Neural cell (in vitro differentiated cells): Measurements from ENCODE around the gene TMOD1. TPM values are rescaled to one million over a fixed set of nuclear protein-coding genes. Genes with fewer than 3 reads are reported as not detected.
"Not testable (repeated sequence)": the region's sequence is repeated elsewhere in the genome, so short reads cannot be mapped to it uniquely, and the experiment has no call there.

ENCODE experiments used
- H2AFZ ChIP-seq: fragments of 200-600, 300-800 bp; sonication (generic), shearing (Covaris generic); 2 replicates; pipeline ENCODE4 v1.6.0; 2014; ENCODE audit warnings: low read depth, mild to moderate bottlenecking, antibody characterized with exemption, low read length, moderate library complexity
- H3F3A ChIP-seq: fragments of 200-600 bp; shearing (Covaris generic); 2 replicates; pipeline ENCODE4 v1.6.1; 2016; ENCODE audit warnings: mild to moderate bottlenecking, moderate library complexity, mixed read lengths, antibody characterized with exemption, low read length; ENCODE audit not compliant: insufficient read depth, poor library complexity, severe bottlenecking
- H3K27ac ChIP-seq: fragments of 200-600, 300-800 bp; sonication (generic), shearing (Covaris generic); 2 replicates; pipeline ENCODE4 v1.5.1; 2014; ENCODE audit warnings: mild to moderate bottlenecking, low read length, moderate library complexity
- H3K27me3 ChIP-seq: fragments of 300-800, 200-600 bp; sonication (generic), shearing (Covaris generic); 2 replicates; pipeline ENCODE4 v1.6.0; 2014; ENCODE audit warnings: mild to moderate bottlenecking, low read depth, low read length, moderate library complexity; ENCODE audit not compliant: insufficient read depth
- H3K36me3 ChIP-seq: fragments of 300-800, 200-600 bp; sonication (generic), shearing (Covaris generic); 2 replicates; pipeline ENCODE4 v1.5.1; 2014; ENCODE audit warnings: mild to moderate bottlenecking, antibody characterized with exemption, low read length, moderate library complexity; ENCODE audit not compliant: insufficient read depth
- H3K4me2 ChIP-seq: fragments of 300-800, 200-600 bp; sonication (generic), shearing (Covaris generic); 2 replicates; pipeline ENCODE4 v1.6.0; 2014; ENCODE audit warnings: mild to moderate bottlenecking, low read length
- H3K4me3 ChIP-seq: fragments of 300-800, 200-600 bp; sonication (generic), shearing (Covaris generic); 2 replicates; pipeline ENCODE4 v1.5.1; 2014; ENCODE audit warnings: mild to moderate bottlenecking, low read length, moderate library complexity
- H3K79me2 ChIP-seq: fragments of 200-600 bp; shearing (Covaris generic); replicated peaks from 2 replicates; pipeline ENCODE4 v1.6.0; 2014; ENCODE audit warnings: mild to moderate bottlenecking, low read length, moderate library complexity; ENCODE audit not compliant: insufficient read depth
- H3K9ac ChIP-seq: fragments of 300-800, 200-600 bp; sonication (generic), shearing (Covaris generic); 2 replicates; pipeline ENCODE4 v1.6.1; 2016; ENCODE audit warnings: mild to moderate bottlenecking, low read length, mixed read lengths
- H3K9me2 ChIP-seq: fragments of 200-600 bp; shearing (Covaris generic); 2 replicates; pipeline ENCODE4 v1.6.1; 2016; ENCODE audit warnings: mild to moderate bottlenecking, low read length, mixed read lengths; ENCODE audit not compliant: insufficient read depth
- H3K9me3 ChIP-seq: fragments of 200-600, 300-800 bp; sonication (generic), shearing (Covaris generic); 2 replicates; pipeline ENCODE4 v1.6.1; 2016; ENCODE audit warnings: mild to moderate bottlenecking, mixed run types, low read length, moderate library complexity, mixed read lengths
- H4K20me1 ChIP-seq: fragments of 200-600 bp; shearing (Covaris generic); 2 replicates; pipeline ENCODE4 v1.6.1; 2016; ENCODE audit warnings: mild to moderate bottlenecking, mixed run types; ENCODE audit not compliant: insufficient read depth
- EP300 ChIP-seq: fragments of 450-650 bp; conservative IDR thresholded peaks from 2 replicates; pipeline ENCODE4 v1.6.1; 2014; ENCODE audit warnings: antibody characterized with exemption, mild to moderate bottlenecking, moderate library complexity; ENCODE audit not compliant: poor library complexity, severe bottlenecking
- EZH2 ChIP-seq: fragments of 200-600, 300-800 bp; shearing (Covaris generic), sonication (generic); IDR thresholded peaks from 2 replicates; pipeline ENCODE4 v1.6.1; 2014; ENCODE audit warnings: antibody characterized with exemption, low read length, borderline replicate concordance, mild to moderate bottlenecking; ENCODE audit not compliant: insufficient read depth, poor library complexity, severe bottlenecking
- MXI1 ChIP-seq: fragments of 450-650 bp; conservative IDR thresholded peaks from 2 replicates; pipeline ENCODE4 v1.6.1; 2014; ENCODE audit warnings: antibody characterized with exemption, mild to moderate bottlenecking; ENCODE audit not compliant: poor library complexity, severe bottlenecking
- POLR2AphosphoS5 ChIP-seq: IDR thresholded peaks from 2 replicates; pipeline ENCODE4 v1.6.1; 2012
- SMC3 ChIP-seq: fragments of 450-650 bp; conservative IDR thresholded peaks from 2 replicates; pipeline ENCODE4 v1.6.1; 2014; ENCODE audit warnings: antibody characterized with exemption, mild to moderate bottlenecking, moderate library complexity; ENCODE audit not compliant: poor library complexity
- TAF1 ChIP-seq: IDR thresholded peaks from 2 replicates; pipeline ENCODE4 v1.6.1; 2012; ENCODE audit warnings: low read depth
- polyA plus RNA-seq: library from polyadenylated mRNA; depleted of rRNA; stranded (reverse); fragments of >200 nt; gene quantifications from 2 replicates; pipeline ENCODE4 v1.2.3, GENCODE V29; 2014
- TF ChIP-seq, protein P1 (sequence below): IDR thresholded peaks from 2 replicates; pipeline ENCODE4 v1.6.1; 2012; ENCODE audit warnings: borderline replicate concordance

Gene TMOD1
- polyA plus RNA-seq, 1 donor from 2014 or later: 0.17 TPM

- no peaks in the 10 kb centered on the region for H3K9me2 ChIP-seq
- TF ChIP-seq, protein P1, sequence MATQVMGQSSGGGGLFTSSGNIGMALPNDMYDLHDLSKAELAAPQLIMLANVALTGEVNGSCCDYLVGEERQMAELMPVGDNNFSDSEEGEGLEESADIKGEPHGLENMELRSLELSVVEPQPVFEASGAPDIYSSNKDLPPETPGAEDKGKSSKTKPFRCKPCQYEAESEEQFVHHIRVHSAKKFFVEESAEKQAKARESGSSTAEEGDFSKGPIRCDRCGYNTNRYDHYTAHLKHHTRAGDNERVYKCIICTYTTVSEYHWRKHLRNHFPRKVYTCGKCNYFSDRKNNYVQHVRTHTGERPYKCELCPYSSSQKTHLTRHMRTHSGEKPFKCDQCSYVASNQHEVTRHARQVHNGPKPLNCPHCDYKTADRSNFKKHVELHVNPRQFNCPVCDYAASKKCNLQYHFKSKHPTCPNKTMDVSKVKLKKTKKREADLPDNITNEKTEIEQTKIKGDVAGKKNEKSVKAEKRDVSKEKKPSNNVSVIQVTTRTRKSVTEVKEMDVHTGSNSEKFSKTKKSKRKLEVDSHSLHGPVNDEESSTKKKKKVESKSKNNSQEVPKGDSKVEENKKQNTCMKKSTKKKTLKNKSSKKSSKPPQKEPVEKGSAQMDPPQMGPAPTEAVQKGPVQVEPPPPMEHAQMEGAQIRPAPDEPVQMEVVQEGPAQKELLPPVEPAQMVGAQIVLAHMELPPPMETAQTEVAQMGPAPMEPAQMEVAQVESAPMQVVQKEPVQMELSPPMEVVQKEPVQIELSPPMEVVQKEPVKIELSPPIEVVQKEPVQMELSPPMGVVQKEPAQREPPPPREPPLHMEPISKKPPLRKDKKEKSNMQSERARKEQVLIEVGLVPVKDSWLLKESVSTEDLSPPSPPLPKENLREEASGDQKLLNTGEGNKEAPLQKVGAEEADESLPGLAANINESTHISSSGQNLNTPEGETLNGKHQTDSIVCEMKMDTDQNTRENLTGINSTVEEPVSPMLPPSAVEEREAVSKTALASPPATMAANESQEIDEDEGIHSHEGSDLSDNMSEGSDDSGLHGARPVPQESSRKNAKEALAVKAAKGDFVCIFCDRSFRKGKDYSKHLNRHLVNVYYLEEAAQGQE: no peak
- TF ChIP-seq MXI1 (no peak), TAF1 (no peak), POLR2AphosphoS5 (no peak), EZH2 (no peak), SMC3 (no peak), EP300 (no peak)
- H3K4me3 ChIP-seq: no peak overlapping the region
- H4K20me1 ChIP-seq: no peaks in the 10 kb centered on the region
- no peak overlapping the region for H2AFZ ChIP-seq
- no peaks in the 10 kb centered on the region for H3F3A ChIP-seq
- no peaks in the 10 kb centered on the region for H3K79me2 ChIP-seq
- no peaks in the 10 kb centered on the region for H3K36me3 ChIP-seq
- H3K9ac ChIP-seq: no peak overlapping the region
- H3K27ac ChIP-seq: no peak overlapping the region
- no peak overlapping the region for H3K4me2 ChIP-seq
- H3K27me3 ChIP-seq: no peaks in the 10 kb centered on the region
- H3K9me3 ChIP-seq: peaks cover 5% of the 10 kb centered on the region
Observed at GRCh38 chr9:97487107-97487506, 14.4 kb upstream of the TMOD1 start.

DNA sequence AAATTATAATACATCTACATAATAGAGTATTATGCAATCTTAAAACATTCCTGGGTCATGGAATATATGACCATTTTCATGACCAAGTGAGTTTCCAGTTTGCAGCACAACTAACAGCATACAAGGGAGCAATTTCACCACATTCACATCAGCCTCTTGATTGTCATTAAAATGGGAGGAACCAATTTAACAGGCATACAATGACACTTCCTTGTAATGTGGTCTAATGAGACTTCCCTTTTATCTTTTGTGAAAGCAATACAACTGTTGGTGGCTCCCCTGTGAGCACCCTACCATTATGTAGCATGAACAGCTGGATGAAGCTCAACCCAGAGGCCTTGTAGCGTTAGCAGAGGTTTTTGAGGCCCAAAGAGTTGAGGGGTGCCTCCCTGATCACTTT, 13.6 kb upstream of the TMOD1 start:
- Histone ChIP-seq H3K36me3 (no peaks in the 10 kb centered on the region), H3K27me3 (no peaks in the 10 kb centered on the region), H3K27ac (no peak overlapping the region), H3K79me2 (no peaks in the 10 kb centered on the region), H3K9ac (no peak overlapping the region), H3F3A (no peaks in the 10 kb centered on the region), H2AFZ (no peak overlapping the region), H3K4me2 (no peak overlapping the region), H3K9me2 (no peaks in the 10 kb centered on the region), H3K9me3 (peaks cover 2% of the 10 kb centered on the region), H3K4me3 (no peak overlapping the region), H4K20me1 (no peaks in the 10 kb centered on the region)
- TF ChIP-seq EP300 (no peak), POLR2AphosphoS5 (no peak)

- Histone ChIP-seq H3K4me3 (no peak overlapping the region), H3K9me3 (no peaks in the 10 kb centered on the region), H2AFZ (no peak overlapping the region), H4K20me1 (no peaks in the 10 kb centered on the region), H3F3A (no peaks in the 10 kb centered on the region), H3K79me2 (no peaks in the 10 kb centered on the region), H3K27ac (no peak overlapping the region), H3K36me3 (no peaks in the 10 kb centered on the region), H3K4me2 (no peak overlapping the region), H3K9me2 (no peaks in the 10 kb centered on the region), H3K27me3 (no peaks in the 10 kb centered on the region), H3K9ac (no peak overlapping the region)
- TF ChIP-seq, protein P1: no peak
- TF ChIP-seq SMC3: no peak
Observed at GRCh38 chr9:97491216-97491999, 10.1 kb upstream of the TMOD1 start.

DNA sequence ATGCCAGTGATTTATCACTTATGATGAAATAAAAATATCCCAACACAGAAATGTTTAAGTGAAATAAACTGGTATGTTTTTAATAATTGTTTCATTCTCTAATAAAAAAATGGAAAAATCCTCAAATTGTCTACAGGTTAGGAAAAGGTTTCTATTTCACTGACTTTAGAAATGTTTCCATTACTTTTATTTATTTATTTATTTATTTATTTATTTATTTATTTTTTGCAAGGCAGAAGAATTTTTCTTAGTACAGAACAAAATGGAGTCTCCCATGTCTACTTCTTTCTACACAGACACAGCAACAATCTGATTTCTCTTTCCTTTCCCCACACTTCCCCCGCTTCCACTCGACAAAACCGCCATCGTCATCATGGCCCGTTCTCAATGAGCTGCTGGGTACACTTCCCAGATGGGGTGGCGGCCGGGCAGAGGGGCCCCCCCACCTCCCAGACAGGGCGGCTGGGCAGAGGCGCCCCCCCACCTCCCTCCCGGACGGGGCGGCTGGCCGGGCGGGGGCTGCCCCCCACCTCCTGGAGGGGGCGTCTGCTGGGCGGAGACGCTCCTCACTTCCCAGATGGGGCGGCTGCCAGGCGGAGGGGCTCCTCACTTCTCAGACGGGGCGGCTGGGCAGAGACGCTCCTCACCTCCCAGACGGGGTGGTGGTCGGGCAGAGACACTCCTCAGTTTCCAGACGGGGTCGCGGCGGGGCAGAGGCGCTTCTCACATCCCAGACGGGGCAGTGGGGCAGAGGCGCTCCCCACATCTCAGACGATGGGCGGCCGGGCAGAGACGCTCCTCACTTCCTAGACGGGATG, 3.7 kb upstream of the TMOD1 start:
- not testable (repeated sequence) for H3K9ac ChIP-seq, H3K4me2 ChIP-seq

More for the DNA sequence above, 3.7 kb upstream of the TMOD1 start:
- H2AFZ ChIP-seq, H3K4me3 ChIP-seq, H3K27ac ChIP-seq, H3K9me3 ChIP-seq, H4K20me1 ChIP-seq, H3K79me2 ChIP-seq, H3K9me2 ChIP-seq, H3F3A ChIP-seq, H3K36me3 ChIP-seq: not testable (repeated sequence)
- H3K27me3 ChIP-seq: peaks cover 39% of the 10 kb centered on the region
